IMR-90 (cell line): ENCODE data around the gene AMPD3. TPM values are rescaled to one million over a fixed set of nuclear protein-coding genes. Genes with fewer than 3 reads are reported as not detected.

Experiments
- ATAC-seq: fragments of 200-7000 bp; cut with Tn5 transposase; 2 replicates; pipeline ENCODE4 v1.9.1; 2020; ENCODE audit warnings: low read depth, mild to moderate bottlenecking, moderate library complexity
- BruUV-seq: library from RNA; stranded (reverse); fragments of 400-500 nt; replicated peaks from 2 replicates; lab custom pipeline; 2021; lab: Mats Ljungman, UMichigan
- CTCF ChIA-PET: fragments of 300-600 bp; formaldehyde crosslinking; extraction: SDS; loops from one replicate; lab custom pipeline; 2021; ENCODE audit warnings: antibody characterized with exemption; lab: Yijun Ruan, JAX
- POLR2A ChIA-PET: fragments of 300-600 bp; sonication (Branson Sonifier 250); formaldehyde crosslinking; loops from one replicate; lab custom pipeline; 2022; ENCODE audit warnings: antibody characterized with exemption; ENCODE audit not compliant: unreplicated experiment; lab: Charles Lee
- DNase-seq: peaks from one replicate; pipeline ENCODE4 v3.0.0; 2013
- H2AFZ ChIP-seq: replicated peaks from 2 replicates; pipeline ENCODE3; 2013; ENCODE audit warnings: low read length, mild to moderate bottlenecking; ENCODE audit not compliant: poor library complexity
- H2AK5ac ChIP-seq: 2 replicates; pipeline ENCODE4 v1.6.1; 2013; ENCODE audit warnings: low read depth, low read length, inconsistent platforms
- H2AK9ac ChIP-seq: replicated peaks from 2 replicates; pipeline ENCODE3; 2013; ENCODE audit warnings: mild to moderate bottlenecking, low read depth, low read length, moderate library complexity; ENCODE audit not compliant: poor library complexity
- H2BK120ac ChIP-seq: 2 replicates; pipeline ENCODE4 v1.6.1; 2013; ENCODE audit warnings: low read depth, low read length, inconsistent platforms
- H2BK15ac ChIP-seq: 3 replicates; pipeline ENCODE4 v1.6.1; 2013; ENCODE audit warnings: low read depth, low read length, inconsistent platforms
- H2BK20ac ChIP-seq: 2 replicates; pipeline ENCODE4 v1.6.1; 2013; ENCODE audit warnings: low read depth, mild to moderate bottlenecking, inconsistent platforms, low read length, moderate library complexity
- H2BK5ac ChIP-seq: 2 replicates; pipeline ENCODE4 v1.6.1; 2013; ENCODE audit warnings: mild to moderate bottlenecking, low read depth, low read length, inconsistent platforms; ENCODE audit not compliant: poor library complexity, severe bottlenecking
- H3K14ac ChIP-seq: replicated peaks from 2 replicates; pipeline ENCODE4 v1.6.1; 2013; ENCODE audit warnings: low read depth, low read length, inconsistent platforms
- H3K18ac ChIP-seq: 2 replicates; pipeline ENCODE4 v1.6.1; 2013; ENCODE audit warnings: low read depth, low read length, control low read depth
- H3K23ac ChIP-seq: 2 replicates; pipeline ENCODE4 v1.6.1; 2013; ENCODE audit warnings: low read depth, low read length, inconsistent platforms
- H3K27ac ChIP-seq: 2 replicates; pipeline ENCODE4 v1.5.1; 2013; ENCODE audit warnings: mild to moderate bottlenecking, control low read depth, low read length; ENCODE audit not compliant: insufficient read depth
- H3K27me3 ChIP-seq: 2 replicates; pipeline ENCODE4 v1.6.1; 2013; ENCODE audit warnings: low read length; ENCODE audit not compliant: control insufficient read depth, insufficient read depth
- H3K36me3 ChIP-seq: 2 replicates; pipeline ENCODE4 v1.6.1; 2013; ENCODE audit warnings: low read length, mixed read lengths; ENCODE audit not compliant: control insufficient read depth, insufficient read depth
- H3K4ac ChIP-seq: 2 replicates; pipeline ENCODE4 v1.6.1; 2013; ENCODE audit warnings: low read depth, low read length, inconsistent platforms
- H3K4me1 ChIP-seq: 2 replicates; pipeline ENCODE4 v1.6.1; 2013; ENCODE audit warnings: low read length, mixed read lengths; ENCODE audit not compliant: control insufficient read depth, insufficient read depth
- H3K4me2 ChIP-seq: 2 replicates; pipeline ENCODE4 v1.6.1; 2013; ENCODE audit warnings: low read depth, mild to moderate bottlenecking, control low read depth, low read length, moderate library complexity
- H3K4me3 ChIP-seq: 2 replicates; pipeline ENCODE4 v1.5.1; 2013; ENCODE audit warnings: low read depth, mild to moderate bottlenecking, control low read depth, low read length, moderate library complexity; ENCODE audit not compliant: insufficient read depth
- H3K56ac ChIP-seq: 2 replicates; pipeline ENCODE4 v1.6.1; 2013; ENCODE audit warnings: low read length, inconsistent platforms; ENCODE audit not compliant: insufficient read depth; ENCODE audit errors: extremely low read depth
- H3K79me1 ChIP-seq, 2 experiments: 2 replicates each; pipeline ENCODE4 v1.6.1; 2013; ENCODE audit warnings: low read length in 2 of 2, inconsistent platforms in 1 of 2, low read depth in 1 of 2
- H3K9ac ChIP-seq: 2 replicates; pipeline ENCODE4 v1.6.1; 2013; ENCODE audit warnings: low read depth, low read length, control low read depth
- H3K9me1 ChIP-seq: 2 replicates; pipeline ENCODE4 v1.6.1; 2013; ENCODE audit warnings: low read length, inconsistent platforms; ENCODE audit not compliant: insufficient read depth
- H3K9me3 ChIP-seq: 2 replicates; pipeline ENCODE4 v1.6.1; 2013; ENCODE audit warnings: low read length; ENCODE audit not compliant: control insufficient read depth, insufficient read depth
- H4K20me1 ChIP-seq: 2 replicates; pipeline ENCODE4 v1.6.1; 2013; ENCODE audit warnings: low read length, inconsistent platforms; ENCODE audit not compliant: insufficient read depth
- H4K5ac ChIP-seq: 2 replicates; pipeline ENCODE4 v1.6.1; 2013; ENCODE audit warnings: mild to moderate bottlenecking, low read depth, low read length, control low read depth
- H4K8ac ChIP-seq, 2 experiments: 2 replicates each; pipeline ENCODE4 v1.6.1; 2013; ENCODE audit warnings: low read depth in 2 of 2, low read length in 2 of 2, control low read depth in 1 of 2, inconsistent platforms in 1 of 2
- H4K91ac ChIP-seq: 2 replicates; pipeline ENCODE4 v1.6.1; 2013; ENCODE audit warnings: low read depth, low read length, inconsistent platforms; ENCODE audit not compliant: insufficient read depth
- BHLHE40 ChIP-seq: fragments of 150-350 bp; IDR thresholded peaks from 2 replicates; pipeline ENCODE4 v1.6.1; 2016; ENCODE audit warnings: mild to moderate bottlenecking, low read depth, low read length
- CEBPB ChIP-seq: IDR thresholded peaks from 2 replicates; pipeline ENCODE4 v1.6.1; 2012; ENCODE audit warnings: low read depth, low read length, improper control_type of control experiment
- CHD1 ChIP-seq: IDR thresholded peaks from 2 replicates; pipeline ENCODE4 v1.6.1; 2012; ENCODE audit warnings: low read depth, low read length, improper control_type of control experiment
- MAZ ChIP-seq: IDR thresholded peaks from 2 replicates; pipeline ENCODE4 v1.6.1; 2012; ENCODE audit warnings: low read depth, mild to moderate bottlenecking, low read length, improper control_type of control experiment, moderate library complexity, borderline replicate concordance
- MXI1 ChIP-seq: IDR thresholded peaks from 2 replicates; pipeline ENCODE4 v1.6.1; 2012; ENCODE audit warnings: low read depth, mild to moderate bottlenecking, low read length, moderate library complexity, borderline replicate concordance
- NFE2L2 ChIP-seq: fragments of 150-350 bp; IDR thresholded peaks from 2 replicates; pipeline ENCODE4 v1.6.1; 2016; ENCODE audit warnings: low read depth, mild to moderate bottlenecking, low read length
- POLR2A ChIP-seq: IDR thresholded peaks from 2 replicates; pipeline ENCODE4 v1.6.1; 2012; ENCODE audit warnings: mild to moderate bottlenecking, low read depth, low read length
- RAD21 ChIP-seq: IDR thresholded peaks from 2 replicates; pipeline ENCODE4 v1.6.1; 2012; ENCODE audit warnings: low read length, improper control_type of control experiment
- RCOR1 ChIP-seq: IDR thresholded peaks from 2 replicates; pipeline ENCODE4 v1.6.1; 2012; ENCODE audit warnings: mild to moderate bottlenecking, low read length, improper control_type of control experiment; ENCODE audit not compliant: insufficient replicate concordance
- RFX5 ChIP-seq: IDR thresholded peaks from 2 replicates; pipeline ENCODE4 v1.8.0; 2012; ENCODE audit warnings: low read depth, mild to moderate bottlenecking, low read length, moderate library complexity
- SMC3 ChIP-seq: fragments of 150-350 bp; IDR thresholded peaks from 2 replicates; pipeline ENCODE4 v1.6.1; 2016; ENCODE audit warnings: low read depth, mild to moderate bottlenecking, antibody characterized with exemption, low read length, moderate library complexity
- WGBS, 2 experiments: methylation state at CpG; one replicate each; pipeline versions ENCODE4 v1.1.5 to v1.1.7; 2013; ENCODE audit warnings: missing lambda C conversion rate in 2 of 2; ENCODE audit not compliant: insufficient read length in 1 of 2; ENCODE audit errors: extremely low coverage in 2 of 2; 5-methylcytosine and 5-hydroxymethylcytosine counted together
- dilution Hi-C: fragments of 300-500 bp; cut with HindIII; formaldehyde crosslinking; loops from one replicate; pipeline ENCODE4 v1.14.3; 2018; ENCODE audit warnings: low sequenced_read_pairs; ENCODE audit not compliant: unreplicated experiment
- in situ Hi-C: fragments of 300-500 bp; cut with MboI; formaldehyde crosslinking; loops from 3 replicates; pipeline ENCODE4 v1.14.3; 2019; ENCODE audit warnings: low sequenced_read_pairs, inconsistent platforms, mixed read lengths
- intact Hi-C: fragments of 100-400 bp; cut with micrococcal nuclease; formaldehyde crosslinking; loops from 2 replicates; pipeline ENCODE4 v1.10.0; 2022
- polyA plus RNA-seq, 3 experiments: library from polyadenylated mRNA; depleted of rRNA; stranded (reverse); fragments of >200 nt; gene quantifications; 2 replicates each; pipeline ENCODE4 v1.2.3, GENCODE V29; 2012; ENCODE audit warnings: low replicate concordance in 1 of 3
- total RNA-seq: library from RNA; depleted of rRNA; stranded (reverse); fragments of >200 nt; gene quantifications from 2 replicates; pipeline ENCODE4 v1.2.3, GENCODE V29; 2012
- TF ChIP-seq, protein P1 (sequence below): fragments of 150-350 bp; IDR thresholded peaks from 2 replicates; pipeline ENCODE4 v1.6.1; 2016; ENCODE audit warnings: low read depth, mild to moderate bottlenecking, low read length, moderate library complexity, borderline replicate concordance
- TF ChIP-seq, protein P2 (sequence below): fragments of 150-350 bp; IDR thresholded peaks from 2 replicates; pipeline ENCODE4 v1.6.1; 2017; ENCODE audit warnings: mild to moderate bottlenecking, antibody characterized with exemption, low read length, low read depth

AMPD3 gene
- total and polyA plus RNA-seq, 2 of the 4 experiments (the other 2 are of a cell fraction), result 8.6 to 12.1 TPM

DNA sequence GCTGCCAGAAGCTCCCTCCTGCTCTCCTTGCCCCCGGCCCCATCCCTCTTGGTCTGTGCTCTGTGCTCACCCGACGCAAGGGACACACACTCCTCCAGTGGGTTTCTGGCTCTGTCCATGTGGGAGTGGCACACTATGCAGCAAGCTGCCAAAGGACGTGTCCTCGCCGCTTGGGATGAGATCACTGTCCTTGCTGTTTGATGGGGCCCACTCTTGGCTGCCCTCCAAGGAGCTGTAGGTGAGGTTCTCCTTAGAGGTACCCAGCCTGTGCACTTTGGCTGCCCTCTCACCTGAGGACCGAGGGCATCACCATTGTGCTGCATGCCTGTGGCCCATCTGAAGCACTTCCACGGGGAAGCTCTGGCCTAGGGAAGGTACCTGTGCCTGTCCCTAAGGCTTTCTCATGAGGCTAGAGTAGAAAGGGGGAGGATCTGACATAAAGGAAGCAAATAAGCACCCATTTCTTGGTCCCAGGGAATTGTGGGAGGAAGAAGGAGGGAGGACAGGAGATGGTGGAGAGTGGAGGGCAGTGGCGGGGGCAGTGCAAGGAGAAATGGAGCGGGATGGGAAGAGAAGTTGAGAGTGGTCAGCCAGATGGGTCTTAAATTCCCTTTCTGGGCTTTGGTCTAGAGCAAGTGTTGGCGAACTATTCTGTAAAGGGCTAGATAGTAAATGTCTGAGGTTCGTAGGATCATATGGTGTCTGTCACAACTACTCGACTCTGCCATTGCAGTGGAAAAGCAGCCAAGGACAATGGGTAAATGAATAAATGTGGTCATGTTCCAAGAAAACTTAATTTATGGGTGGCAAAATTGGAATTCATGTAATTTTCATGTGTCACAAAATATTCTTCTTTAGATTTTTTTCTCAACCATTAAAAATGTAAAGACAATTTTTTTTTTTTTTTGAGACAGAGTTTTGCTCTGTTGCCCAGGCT, 47.0 kb upstream of the AMPD3 start:
- no peak overlapping the region for H3K27ac ChIP-seq
- intact Hi-C loops, result loop anchor here (2.0 to 5.0 kb wide), 3 partner anchors 104 to 247 kb away; no protein-coding TSS in a partner anchor
- dilution Hi-C loops, result no loop called here
- peak overlapping the region; percentile 20 for H2BK5ac ChIP-seq
- no peak overlapping the region for H3K4me3 ChIP-seq
- in situ Hi-C loops, result loop anchor here (5.0 to 10.0 kb wide), 2 partner anchors 247 to 329 kb away; no protein-coding TSS in a partner anchor
- peak overlapping the region; percentile 56 for H2AFZ ChIP-seq
- WGBS, 2 experiments, result 85% methylated on average over 2 of the region's 13 CpGs; no CpG with 5 or more reads in 1 of the 2 experiments
- peak overlapping the region; percentile 85 for H2BK20ac ChIP-seq
- H2BK120ac ChIP-seq, result peak overlapping the region; percentile 90
- no peaks in the 10 kb centered on the region for H3K79me1 ChIP-seq
- no peak overlapping the region for H3K56ac ChIP-seq
- H3K14ac ChIP-seq, result peak overlapping the region; percentile 40
- DNase-seq (no peak), ATAC-seq (no peak)
- CTCF ChIA-PET, result no interaction called here
- peak overlapping the region; percentile 87 for H3K4ac ChIP-seq
- no peak overlapping the region; the same call in 1 of the 2 replicates for H3K23ac ChIP-seq
- H2AK5ac ChIP-seq, result peak overlapping the region; percentile 95
- H3K36me3 ChIP-seq, result no peaks in the 10 kb centered on the region
- H2AK9ac ChIP-seq, result no peak overlapping the region
- H4K5ac ChIP-seq, result no peak overlapping the region
- peak overlapping the region; percentile 91; the same call in 2 of the 3 replicates for H2BK15ac ChIP-seq
- peaks cover 16% of the 10 kb centered on the region for H3K9me1 ChIP-seq
- H4K91ac ChIP-seq, result peak overlapping the region; percentile 84
- peaks cover 12% of the 10 kb centered on the region for H3K4me1 ChIP-seq
- H3K9ac ChIP-seq, result no peak overlapping the region
- H4K20me1 ChIP-seq, result no peaks in the 10 kb centered on the region
- no TSS peak for BruUV-seq
- no peaks in the 10 kb centered on the region for H3K9me3 ChIP-seq
- H4K8ac ChIP-seq, result peak overlapping the region in 1 of 2 experiments; percentile 73; a peak in 1 of 4 replicates
- no peaks in the 10 kb centered on the region for H3K27me3 ChIP-seq
- POLR2A ChIA-PET, result no interaction called here
- H3K4me2 ChIP-seq, result no peak overlapping the region
- peak overlapping the region; percentile 45; the same call in 1 of the 2 replicates for H3K18ac ChIP-seq
- TF ChIP-seq CHD1 (no peak), POLR2A (no peak), MXI1 (no peak), MAZ (no peak), CEBPB (no peak), RFX5 (no peak), SMC3 (no peak), RCOR1 (no peak), NFE2L2 (no peak), BHLHE40 (no peak), RAD21 (no peak)
- TF ChIP-seq, protein P1, sequence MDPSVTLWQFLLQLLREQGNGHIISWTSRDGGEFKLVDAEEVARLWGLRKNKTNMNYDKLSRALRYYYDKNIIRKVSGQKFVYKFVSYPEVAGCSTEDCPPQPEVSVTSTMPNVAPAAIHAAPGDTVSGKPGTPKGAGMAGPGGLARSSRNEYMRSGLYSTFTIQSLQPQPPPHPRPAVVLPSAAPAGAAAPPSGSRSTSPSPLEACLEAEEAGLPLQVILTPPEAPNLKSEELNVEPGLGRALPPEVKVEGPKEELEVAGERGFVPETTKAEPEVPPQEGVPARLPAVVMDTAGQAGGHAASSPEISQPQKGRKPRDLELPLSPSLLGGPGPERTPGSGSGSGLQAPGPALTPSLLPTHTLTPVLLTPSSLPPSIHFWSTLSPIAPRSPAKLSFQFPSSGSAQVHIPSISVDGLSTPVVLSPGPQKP, result no peak
- TF ChIP-seq, protein P2, sequence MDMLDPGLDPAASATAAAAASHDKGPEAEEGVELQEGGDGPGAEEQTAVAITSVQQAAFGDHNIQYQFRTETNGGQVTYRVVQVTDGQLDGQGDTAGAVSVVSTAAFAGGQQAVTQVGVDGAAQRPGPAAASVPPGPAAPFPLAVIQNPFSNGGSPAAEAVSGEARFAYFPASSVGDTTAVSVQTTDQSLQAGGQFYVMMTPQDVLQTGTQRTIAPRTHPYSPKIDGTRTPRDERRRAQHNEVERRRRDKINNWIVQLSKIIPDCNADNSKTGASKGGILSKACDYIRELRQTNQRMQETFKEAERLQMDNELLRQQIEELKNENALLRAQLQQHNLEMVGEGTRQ, result no peak
